Pancreas (tissue), 10 donors: ENCODE measurements around the gene SLC6A4. TPM values are rescaled to one million over a fixed set of nuclear protein-coding genes. Genes with fewer than 3 reads are reported as not detected.

Experiments
- ATAC-seq, 4 donors: fragments of 200-7000 bp; cut with Tn5 transposase; one replicate each; pipeline versions ENCODE4 v1.8.0 to v1.9.1; 2020; ENCODE audit warnings: mild to moderate bottlenecking in 4 of 4, moderate library complexity in 4 of 4
- DNase-seq, 6 donors: peaks; one replicate each; pipeline ENCODE4 v3.0.0-alpha.2; 2020
- FAIRE-seq: peaks from 2 replicates; lab custom pipeline; 2012; peaks lifted over from hg19 to GRCh38; lab: Jason Lieb, UNC
- H3K27ac ChIP-seq, 4 donors: fragments of 200-600 bp; sonication (generic); 1 replicate in 3 of 4; 2 replicates in 1 of 4; pipeline versions ENCODE4 v1.5.0 to v1.8.0; 2020
- H3K27me3 ChIP-seq, 4 donors: fragments of 200-600 bp; one replicate each; pipeline ENCODE4 v1.8.0; 2021
- H3K36me3 ChIP-seq, 3 donors: fragments of 200-600 bp; sonication (generic) in 1 of 3; one replicate each; pipeline versions ENCODE4 v1.5.0 to v1.8.0; 2020 to 2021
- H3K4me1 ChIP-seq, 3 donors: fragments of 200-600 bp; one replicate each; pipeline ENCODE4 v1.8.0; 2021
- H3K4me3 ChIP-seq, 4 donors: fragments of 200-600 bp; sonication (generic) in 2 of 4; one replicate each; pipeline versions ENCODE4 v1.5.0 to v1.8.0; 2020 to 2021
- H3K9me3 ChIP-seq, 4 donors: fragments of 200-600 bp; one replicate each; pipeline ENCODE4 v1.8.0; 2021
- CTCF ChIP-seq, 4 donors: fragments of 200-600 bp; sonication (generic) in 3 of 4; IDR thresholded peaks; one replicate each; pipeline versions ENCODE4 v1.5.0 to v1.8.0; 2021; ENCODE audit warnings: antibody characterized with exemption in 4 of 4
- WGBS, 2 donors: extraction: QIAGEN DNeasy Blood & Tissue Kit; methylation state at CpG; one replicate each; pipeline ENCODE4 v1.1.7; 2013; 5-methylcytosine and 5-hydroxymethylcytosine counted together
- intact Hi-C, 3 donors: fragments of 100-400 bp; cut with DNase I; formaldehyde crosslinking; loops; one replicate each; pipeline versions ENCODE4 v1.11.1 to v1.14.2; 2022
- polyA plus RNA-seq, 2 donors: library from polyadenylated mRNA; stranded (reverse); fragments of 200-250 nt; gene quantifications; one replicate each; pipeline ENCODE4 v1.2.3, GENCODE V29; 2013
- total RNA-seq, 6 donors: library from RNA; stranded (reverse); fragmentation: NEBNext Ultra II Directional in 4 of 6; extraction: Animal tissue kit (Norgen Biotek cat#: 25700) in 4 of 6; gene quantifications; one replicate each; pipeline versions ENCODE4 v1.2.1 to v1.2.4, GENCODE V29; 2021 to 2023
- donor health status: healthy with polysubstance abuse.
- donor health status: DM: no; HTN: no; CAD: no; lungs with moderate emphysema.
- donor health status: DM: no; HTN: no; CAD: no.
- donor health status: control.
- donor health status: control.
- donor health status: Bipolar disorder and iron deficiency.
- donor health status: DM: yes; HTN: yes; CAD: no.
- donor health status: DM: no; HTN: no; CAD: no.
- donor health status: DM: no; HTN: no; CAD: no.
- donor health status: DM: yes; HTN: yes; CAD: no.

SLC6A4 gene
- total and polyA plus RNA-seq, 8 donors, result 0.42 to 3.1 (median 0.87) TPM

DNA sequence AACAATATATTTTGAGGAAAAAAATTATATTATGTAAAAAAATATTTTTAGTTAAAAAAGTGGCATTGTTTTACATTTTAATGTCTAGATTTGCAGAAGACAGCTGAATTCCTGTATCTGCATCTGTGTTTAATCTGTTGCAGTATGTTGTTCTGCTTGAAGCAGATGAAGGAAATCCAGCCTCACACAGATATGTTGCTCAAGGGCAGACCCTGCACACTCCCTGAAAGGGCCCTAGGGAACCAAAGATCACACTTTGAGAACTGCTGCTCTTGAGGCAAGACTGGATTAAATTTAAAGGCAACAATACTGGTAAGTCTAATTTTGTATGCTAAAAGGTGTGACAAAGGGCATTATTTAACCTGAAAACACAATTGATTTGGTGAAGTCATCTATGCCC is 16.4 kb upstream of the SLC6A4 start:
- Histone ChIP-seq H3K27me3 (no peaks in the 10 kb centered on the region), H3K4me1 (no peaks in the 10 kb centered on the region), H3K4me3 (no peak overlapping the region), H3K27ac (no peak overlapping the region), H3K36me3 (peaks cover 0 to 23% (median 6%) of the 10 kb centered on the region in 3 donors), H3K9me3 (no peaks in the 10 kb centered on the region)
- intact Hi-C loops, result no loop called here
- ATAC-seq (no peak), FAIRE-seq (no peak), DNase-seq (no peak)
- TF ChIP-seq CTCF (IDR thresholded peaks at IDR 0.05), result no peak

DNA sequence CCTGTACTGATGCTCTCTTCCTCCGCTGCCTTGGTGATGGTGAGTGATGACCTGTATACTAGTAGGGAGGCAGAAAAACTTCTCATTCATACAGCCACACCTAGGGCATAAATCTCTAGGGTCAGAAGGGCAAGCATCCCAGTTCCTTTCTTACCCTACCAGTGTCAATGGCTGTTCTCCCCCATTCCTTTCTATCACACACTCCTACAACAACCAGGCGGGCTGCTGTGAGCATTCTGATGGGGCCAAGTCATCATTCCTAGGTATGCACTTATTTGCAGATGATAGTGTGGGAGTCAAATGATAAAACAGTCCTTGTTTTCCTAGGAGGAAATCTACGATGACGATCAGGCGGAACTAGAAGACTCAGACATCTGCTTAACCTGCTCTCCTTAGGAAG is 14.0 kb upstream of the SLC6A4 start:
- no peak for TF ChIP-seq CTCF (IDR thresholded peaks at IDR 0.05)

GRCh38 chr17:30248786-30249185 is 13.3 kb upstream of the SLC6A4 start:
- FAIRE-seq, result no peak
- H3K27me3 ChIP-seq, result no peaks in the 10 kb centered on the region
- 76 to 84% methylated on average over 2 of the region's 2 CpGs for WGBS, 2 donors
- no peak for DNase-seq
- ATAC-seq, result peak in 3 of 4 donors; percentile 38 to 53 (median 50)
- peaks cover 0 to 19% (median 6%) of the 10 kb centered on the region in 3 donors for H3K36me3 ChIP-seq
- no peak overlapping the region for H3K27ac ChIP-seq
- H3K9me3 ChIP-seq, result no peaks in the 10 kb centered on the region
- H3K4me3 ChIP-seq, result no peak overlapping the region
- intact Hi-C loops, result no loop called here
- no peaks in the 10 kb centered on the region for H3K4me1 ChIP-seq
- TF ChIP-seq CTCF (IDR thresholded peaks at IDR 0.05), result no peak

More for the DNA sequence above, 14.0 kb upstream of the SLC6A4 start:
- Histone ChIP-seq H3K9me3 (no peaks in the 10 kb centered on the region), H3K4me1 (no peaks in the 10 kb centered on the region), H3K36me3 (peaks cover 0 to 19% (median 6%) of the 10 kb centered on the region in 3 donors), H3K4me3 (no peak overlapping the region), H3K27me3 (no peaks in the 10 kb centered on the region), H3K27ac (no peak overlapping the region)
- FAIRE-seq (no peak), DNase-seq (no peak), ATAC-seq (no peak)
- 95 to 96% methylated on average over 5 of the region's 5 CpGs for WGBS, 2 donors
- intact Hi-C loops, result no loop called here

- Histone ChIP-seq H3K4me3 (no peak overlapping the region), H3K27me3 (no peaks in the 10 kb centered on the region), H3K36me3 (peaks cover 0 to 19% (median 6%) of the 10 kb centered on the region in 3 donors), H3K4me1 (no peaks in the 10 kb centered on the region), H3K27ac (no peak overlapping the region), H3K9me3 (no peaks in the 10 kb centered on the region)
- ATAC-seq, result no peak
- DNase-seq, result no peak
- WGBS, 2 donors, result 88 to 92% methylated on average over 7 of the region's 7 CpGs
- TF ChIP-seq CTCF (IDR thresholded peaks at IDR 0.05), result no peak
- no peak for FAIRE-seq
- intact Hi-C loops, result no loop called here
These were observed 11.0 kb upstream of the SLC6A4 start for GRCh38 chr17:30246460-30246859.

GRCh38 chr17:30244853-30245385 is 9.4 kb upstream of the SLC6A4 start:
- FAIRE-seq, result no peak

More at GRCh38 chr17:30244853-30245385, 9.4 kb upstream of the SLC6A4 start:
- WGBS, 2 donors, result 79 to 81% methylated on average over 4 of the region's 4 CpGs
- H3K9me3 ChIP-seq, result no peaks in the 10 kb centered on the region
- H3K27ac ChIP-seq, result no peak overlapping the region
- peaks cover 0 to 19% (median 6%) of the 10 kb centered on the region in 3 donors for H3K36me3 ChIP-seq
- intact Hi-C loops, result no loop called here
- no peak for DNase-seq
- no peaks in the 10 kb centered on the region for H3K4me1 ChIP-seq
- TF ChIP-seq CTCF (IDR thresholded peaks at IDR 0.05), result no peak
- H3K27me3 ChIP-seq, result no peaks in the 10 kb centered on the region
- no peak for ATAC-seq
- H3K4me3 ChIP-seq, result no peak overlapping the region
